Activated T-helper 1 cell treated with Interleukin-2 at 50 U/mL for 16 hours (primary cell): ENCODE measurements around the gene SLC25A24.
"Not testable (repeated sequence)": the region's sequence is repeated elsewhere in the genome, so short reads cannot be mapped to it uniquely, and the experiment has no call there.

ENCODE experiments used
- DNase-seq: peaks from one replicate; pipeline ENCODE4 v3.0.0-alpha.2; 2020; ENCODE audit warnings: low read depth

The SLC25A24 gene

GRCh38 chr1:108194051-108194450, 6.1 kb downstream of the SLC25A24 start:
- no peak for DNase-seq

- DNase-seq: no peak
Observed at GRCh38 chr1:108193333-108193732, 6.8 kb downstream of the SLC25A24 start.

- no peak for DNase-seq
Observed at GRCh38 chr1:108192581-108192980, 7.6 kb downstream of the SLC25A24 start.

DNA sequence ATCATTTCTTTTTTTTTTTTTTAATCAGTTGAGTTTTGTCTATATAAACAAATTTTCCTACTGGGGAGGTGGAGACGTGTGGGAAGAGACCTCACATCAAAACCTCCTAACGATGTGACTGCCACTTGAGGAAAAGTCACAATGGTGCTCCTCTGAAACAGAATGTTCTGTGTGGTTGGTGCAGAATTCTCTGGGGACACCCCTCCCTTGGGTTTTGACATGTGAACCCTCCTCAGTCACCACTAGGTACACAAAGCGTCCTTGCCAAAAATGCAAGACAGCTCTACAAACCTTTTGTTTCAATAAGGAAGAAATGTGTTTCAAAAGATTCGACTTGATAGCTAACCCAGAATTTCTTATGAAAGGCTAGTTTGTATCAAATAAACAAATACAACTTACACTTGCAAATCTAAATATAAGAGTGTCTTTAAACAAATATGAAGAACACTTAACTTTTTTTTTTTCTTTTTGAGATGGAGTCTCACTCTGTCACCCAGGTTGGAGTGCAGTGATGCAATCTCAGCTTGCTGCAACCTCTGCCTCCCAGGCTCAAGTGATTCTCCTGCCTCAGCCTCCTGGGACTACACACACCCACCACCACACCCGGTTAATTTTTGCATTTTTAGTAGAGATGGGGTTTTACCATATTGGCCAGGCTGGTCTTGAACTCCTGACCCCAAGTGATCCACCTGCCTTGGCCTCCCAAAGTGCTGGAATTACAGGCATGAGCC, 9.3 kb downstream of the SLC25A24 start:
- no peak for DNase-seq

GRCh38 chr1:108190001-108190634, 10.0 kb downstream of the SLC25A24 start:
- no peak for DNase-seq

GRCh38 chr1:108188801-108189200, 11.3 kb downstream of the SLC25A24 start:
- no peak for DNase-seq

GRCh38 chr1:108182959-108183700, 17.0 kb downstream of the SLC25A24 start:
- DNase-seq: no peak

DNA sequence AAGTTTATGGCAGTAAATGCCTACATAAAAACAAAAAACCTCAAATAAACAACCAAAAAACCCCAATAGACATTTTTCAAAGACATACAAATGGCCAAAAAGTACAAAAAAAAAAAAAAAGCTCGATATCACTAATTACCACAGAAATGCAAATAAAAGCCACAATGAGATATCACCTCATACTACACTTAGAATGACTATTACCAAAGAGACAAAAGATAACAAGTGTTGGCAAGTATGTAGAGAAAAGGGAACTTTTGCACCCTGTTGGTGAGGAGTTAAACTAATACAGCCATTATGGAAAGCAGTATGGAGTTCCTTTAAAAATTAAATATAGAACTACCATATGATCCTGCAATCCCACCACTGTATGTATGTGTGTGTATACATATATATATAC, 21.1 kb downstream of the SLC25A24 start:
- no peak for DNase-seq

DNA sequence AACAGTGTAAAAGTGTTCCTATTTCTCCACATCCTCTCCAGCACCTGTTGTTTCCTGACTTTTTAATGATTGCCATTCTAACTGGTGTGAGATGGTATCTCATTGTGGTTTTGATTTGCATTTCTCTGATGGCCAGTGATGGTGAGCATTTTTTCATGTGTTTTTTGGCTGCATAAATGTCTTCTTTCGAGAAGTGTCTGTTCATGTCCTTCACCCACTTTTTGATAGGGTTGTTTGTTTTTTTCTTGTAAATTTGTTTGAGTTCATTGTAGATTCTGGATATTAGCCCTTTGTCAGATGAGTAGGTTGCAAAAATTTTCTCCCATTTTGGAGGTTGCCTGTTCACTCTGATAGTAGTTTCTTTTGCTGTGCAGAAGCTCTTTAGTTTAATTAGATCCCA, 37.7 kb downstream of the SLC25A24 start:
- DNase-seq: not testable (repeated sequence)

DNA sequence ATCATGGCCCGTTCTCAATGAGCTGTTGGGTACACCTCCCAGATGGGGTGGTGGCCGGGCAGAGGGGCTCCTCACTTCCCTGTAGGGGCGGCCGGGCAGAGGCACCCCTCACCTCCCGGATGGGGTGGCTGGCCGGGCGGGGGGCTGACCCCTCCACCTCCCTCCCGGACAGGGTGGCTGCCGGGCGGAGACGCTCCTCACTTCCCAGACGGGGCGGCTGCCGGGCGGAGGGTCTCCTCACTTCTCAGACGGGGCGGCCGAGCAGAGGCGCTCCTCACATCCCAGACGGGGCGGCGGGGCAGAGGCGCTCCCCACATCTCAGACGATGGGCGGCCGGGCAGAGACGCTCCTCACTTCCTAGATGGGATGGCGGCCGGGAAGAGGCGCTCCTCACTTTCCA, 40.2 kb downstream of the SLC25A24 start:
- not testable (repeated sequence) for DNase-seq

- DNase-seq: no peak
Observed at GRCh38 chr1:108158893-108159453, 41.2 kb downstream of the SLC25A24 start.

GRCh38 chr1:108154314-108154713, 45.8 kb downstream of the SLC25A24 start:
- DNase-seq: no peak

DNA sequence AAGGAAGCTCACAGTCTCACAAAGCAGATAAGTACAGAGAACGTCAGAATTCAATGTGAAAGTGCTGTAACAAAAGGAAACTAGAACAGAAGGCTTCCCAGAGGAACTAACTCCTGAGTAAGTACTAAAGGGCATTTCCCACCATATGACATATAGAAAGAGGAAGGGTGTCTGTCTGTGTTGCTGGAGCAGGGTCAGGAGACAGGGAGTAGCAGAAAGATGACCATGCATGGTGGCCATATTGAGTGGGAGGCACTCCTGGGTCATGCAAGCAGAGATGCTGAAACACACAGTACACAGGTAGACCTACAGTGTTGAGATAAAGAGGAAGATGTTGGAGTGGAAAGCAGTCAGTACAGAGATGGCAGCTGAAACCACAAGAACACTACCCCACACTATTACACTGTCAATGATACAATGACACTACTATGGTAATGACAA, 47.3 kb downstream of the SLC25A24 start:
- DNase-seq: no peak

GRCh38 chr1:108151548-108151947, 48.6 kb downstream of the SLC25A24 start:
- DNase-seq: no peak

DNA sequence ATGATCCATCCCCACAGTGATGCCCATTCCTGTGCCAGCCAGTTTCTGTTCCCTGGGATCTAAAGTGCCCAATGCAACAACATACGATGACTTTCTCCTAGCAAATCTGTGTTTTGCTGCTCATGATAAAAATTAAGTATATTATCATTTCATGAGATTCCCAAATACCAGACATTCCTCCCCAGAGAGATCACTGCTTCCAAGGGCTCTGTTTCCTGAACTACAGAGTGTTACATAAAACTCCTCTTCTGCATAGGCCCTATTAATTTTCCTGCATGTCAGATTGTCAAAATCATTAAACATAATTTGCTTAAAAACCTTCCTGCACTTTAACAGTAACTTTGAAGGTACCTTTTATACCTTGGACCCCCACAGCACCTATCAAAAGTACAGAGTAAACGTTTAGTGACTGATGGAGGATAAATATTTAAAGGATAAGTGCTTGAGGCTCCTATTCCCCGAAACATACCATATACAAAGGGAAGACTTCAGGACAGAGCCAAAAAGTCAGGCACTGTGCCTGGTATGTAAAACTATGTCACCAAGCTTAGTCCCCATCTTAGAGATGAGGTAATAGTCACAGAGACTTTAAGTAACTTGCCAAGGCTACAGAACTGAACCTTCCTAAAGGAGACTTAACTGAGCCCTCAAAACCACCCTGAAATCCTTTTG, 50.2 kb downstream of the SLC25A24 start:
- no peak for DNase-seq

GRCh38 chr1:108144569-108144968, 55.6 kb downstream of the SLC25A24 start:
- DNase-seq: not testable (repeated sequence)

DNA sequence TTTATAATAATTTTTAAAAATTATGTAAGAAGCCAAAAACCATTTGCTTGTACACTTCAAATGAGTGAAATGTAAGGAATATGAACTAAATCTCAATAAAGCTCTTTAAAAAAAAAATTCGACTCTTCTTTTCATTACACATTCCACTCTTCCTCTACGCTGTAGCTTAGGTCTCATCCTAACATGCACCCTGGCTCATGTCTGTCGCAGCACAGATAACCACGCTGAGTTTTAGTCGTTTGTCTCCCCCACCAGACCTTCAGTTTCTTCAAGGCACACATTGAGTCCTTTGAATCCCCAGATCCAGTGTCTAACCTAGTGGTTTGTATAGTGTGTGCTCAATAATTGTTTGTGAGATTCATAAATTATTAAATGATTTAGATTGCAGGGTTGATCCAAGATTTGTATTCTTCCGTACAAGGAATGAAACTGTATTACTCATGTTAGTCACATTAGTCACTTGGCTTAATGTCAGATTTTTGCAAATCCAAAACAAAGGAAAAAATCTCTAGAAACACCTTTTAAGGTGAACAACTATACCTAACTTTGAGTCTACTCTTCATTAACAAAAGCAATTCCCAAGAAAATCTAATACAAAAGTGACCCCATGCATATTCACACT, 57.3 kb downstream of the SLC25A24 start:
- no peak for DNase-seq

DNA sequence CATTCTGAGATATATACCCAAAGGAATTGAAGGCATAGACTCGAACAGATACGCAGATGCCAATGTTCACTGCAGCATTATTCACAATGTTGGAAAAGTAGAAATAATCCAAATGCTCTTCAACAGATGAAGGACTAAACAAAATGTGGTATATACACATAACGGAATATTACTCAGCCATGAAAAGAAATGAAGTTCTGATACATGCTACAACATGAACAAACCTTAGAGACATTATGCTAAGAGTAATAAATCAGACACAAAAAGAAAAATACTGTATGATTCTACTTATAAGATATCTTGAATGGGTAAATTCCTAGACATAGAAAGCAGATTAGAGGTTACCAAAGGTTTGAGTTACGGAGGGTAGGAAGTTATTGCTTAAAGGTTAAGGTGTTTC, 57.9 kb downstream of the SLC25A24 start:
- DNase-seq: no peak

DNA sequence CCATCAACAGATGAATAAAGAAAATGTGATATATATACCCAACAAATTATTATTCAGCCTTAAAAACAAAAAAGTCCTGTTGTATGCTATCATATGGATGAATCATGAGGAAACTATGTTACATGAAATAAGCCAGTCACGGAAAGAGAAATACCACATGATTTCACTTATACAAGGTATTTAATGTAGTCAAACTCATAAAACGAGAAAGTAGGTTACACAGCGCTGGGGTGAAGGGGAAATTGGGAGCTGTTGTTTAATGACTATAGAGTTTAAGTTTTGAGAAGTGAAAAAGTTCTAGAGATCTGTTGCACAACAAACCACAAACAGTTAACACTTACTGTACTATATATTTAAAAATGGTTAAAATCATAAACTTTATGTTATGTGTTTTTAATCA, 58.5 kb downstream of the SLC25A24 start:
- DNase-seq: no peak

DNA sequence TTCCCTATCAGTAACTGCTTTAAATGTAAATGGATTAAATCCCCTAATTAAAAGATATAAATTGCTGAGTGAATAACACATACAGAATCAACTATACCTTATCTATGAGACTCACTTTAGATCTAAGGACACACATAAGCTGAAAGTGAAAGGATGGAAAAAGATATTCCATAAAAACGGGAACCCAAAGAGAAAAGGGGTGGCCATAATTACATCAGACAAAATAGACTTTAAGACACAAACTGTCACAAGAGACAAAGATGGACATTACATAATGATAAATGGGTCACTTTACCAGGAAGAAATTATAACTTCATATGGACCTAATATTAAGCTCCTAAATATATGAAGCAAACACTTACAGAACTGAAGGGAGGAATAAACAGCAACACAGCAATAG, 59.2 kb downstream of the SLC25A24 start:
- no peak for DNase-seq

GRCh38 chr1:108140177-108140576, 60.0 kb downstream of the SLC25A24 start:
- no peak for DNase-seq

DNA sequence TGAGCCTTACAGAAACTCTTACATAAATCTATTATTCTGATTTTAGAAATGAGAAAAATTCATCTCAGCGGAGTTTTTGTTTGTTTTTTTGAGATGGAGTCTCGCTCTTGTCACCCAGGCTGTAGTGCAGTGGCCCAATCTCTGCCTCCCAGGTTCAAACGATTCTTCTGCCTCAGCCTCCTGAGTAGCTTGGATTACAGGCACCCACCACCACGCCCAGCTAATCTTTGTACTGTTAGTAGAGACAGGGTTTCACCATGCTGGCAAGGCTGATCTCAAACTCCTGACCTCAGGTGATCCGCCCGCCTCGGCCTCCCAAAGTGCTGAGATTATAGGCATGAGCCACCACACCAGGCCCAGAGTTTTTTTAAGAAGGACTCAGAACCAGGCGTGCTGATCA, 60.6 kb downstream of the SLC25A24 start:
- not testable (repeated sequence) for DNase-seq
